OCI-LY1 (cell line): Measurements from ENCODE around the gene TUFT1.

Experiments used
- H2AFZ ChIP-seq: fragments of 200-600 bp; sonication (generic), shearing (Covaris generic); 2 replicates; pipeline ENCODE4 v1.6.0; 2014; ENCODE audit warnings: antibody characterized with exemption, mild to moderate bottlenecking, low read length
- H3F3A ChIP-seq: fragments of 200-600 bp; sonication (generic), shearing (Covaris generic); 2 replicates; pipeline ENCODE4 v1.6.0; 2014; ENCODE audit warnings: mild to moderate bottlenecking, antibody characterized with exemption, low read length, moderate library complexity; ENCODE audit not compliant: insufficient read depth
- H3K27ac ChIP-seq: fragments of 200-600 bp; sonication (generic); 2 replicates; pipeline ENCODE4 v1.5.1; 2014; ENCODE audit warnings: low read length, mixed run types, mild to moderate bottlenecking, low read depth; ENCODE audit not compliant: poor library complexity, severe bottlenecking
- H3K27me3 ChIP-seq: fragments of 200-600 bp; sonication (generic); 2 replicates; pipeline ENCODE4 v1.6.0; 2014; ENCODE audit warnings: antibody characterized with exemption, mild to moderate bottlenecking, low read length, moderate library complexity; ENCODE audit not compliant: insufficient read depth
- H3K36me3 ChIP-seq: fragments of 200-600 bp; sonication (generic); 2 replicates; pipeline ENCODE4 v1.6.1; 2014; ENCODE audit warnings: mild to moderate bottlenecking, antibody characterized with exemption, low read length, moderate library complexity, mixed read lengths; ENCODE audit not compliant: insufficient read depth
- H3K4me1 ChIP-seq: fragments of 200-600 bp; sonication (generic); 2 replicates; pipeline ENCODE4 v1.5.1; 2014; ENCODE audit warnings: mild to moderate bottlenecking, low read length, moderate library complexity; ENCODE audit not compliant: insufficient read depth, severe bottlenecking
- H3K4me2 ChIP-seq: fragments of 200-600 bp; sonication (generic), shearing (Covaris generic); 2 replicates; pipeline ENCODE4 v1.6.1; 2014; ENCODE audit warnings: low read length
- H3K4me3 ChIP-seq: fragments of 200-600 bp; sonication (generic); 2 replicates; pipeline ENCODE4 v1.5.1; 2014; ENCODE audit warnings: low read length, low read depth, mild to moderate bottlenecking, mixed read lengths; ENCODE audit not compliant: poor library complexity, severe bottlenecking
- H3K79me2 ChIP-seq: fragments of 200-600 bp; shearing (Covaris generic); 2 replicates; pipeline ENCODE4 v1.6.1; 2016; ENCODE audit warnings: mixed run types, low read length, mixed read lengths; ENCODE audit not compliant: insufficient read depth
- H3K9ac ChIP-seq: fragments of 200-600 bp; sonication (generic), shearing (Covaris generic); 2 replicates; pipeline ENCODE4 v1.6.1; 2014; ENCODE audit warnings: mild to moderate bottlenecking, low read length, mixed read lengths
- H3K9me2 ChIP-seq: fragments of 200-600 bp; sonication (generic), shearing (Covaris generic); 2 replicates; pipeline ENCODE4 v1.6.1; 2014; ENCODE audit warnings: low read depth, mild to moderate bottlenecking, low read length, mixed read lengths
- H3K9me3 ChIP-seq: fragments of 200-600 bp; shearing (Covaris generic); 2 replicates; pipeline ENCODE4 v1.6.1; 2014; ENCODE audit warnings: low read length, mixed read lengths
- H4K20me1 ChIP-seq: fragments of 200-600 bp; sonication (generic), shearing (Covaris generic); 2 replicates; pipeline ENCODE4 v1.6.0; 2016; ENCODE audit warnings: mild to moderate bottlenecking, low read length; ENCODE audit not compliant: insufficient read depth
- EZH2 ChIP-seq: fragments of 200-600 bp; sonication (generic), shearing (Covaris generic); IDR thresholded peaks from 2 replicates; pipeline ENCODE4 v1.8.0; 2017; ENCODE audit warnings: borderline replicate concordance, mixed run types, mild to moderate bottlenecking, antibody characterized with exemption, low read length, moderate library complexity, mixed read lengths
- TF ChIP-seq, protein P1 (sequence below): fragments of 200-600 bp; sonication (generic), shearing (Covaris generic); IDR thresholded peaks from 2 replicates; pipeline ENCODE4 v1.5.1; 2017; ENCODE audit warnings: mild to moderate bottlenecking, antibody characterized with exemption, low read length, moderate library complexity, mixed read lengths

TUFT1 gene

DNA sequence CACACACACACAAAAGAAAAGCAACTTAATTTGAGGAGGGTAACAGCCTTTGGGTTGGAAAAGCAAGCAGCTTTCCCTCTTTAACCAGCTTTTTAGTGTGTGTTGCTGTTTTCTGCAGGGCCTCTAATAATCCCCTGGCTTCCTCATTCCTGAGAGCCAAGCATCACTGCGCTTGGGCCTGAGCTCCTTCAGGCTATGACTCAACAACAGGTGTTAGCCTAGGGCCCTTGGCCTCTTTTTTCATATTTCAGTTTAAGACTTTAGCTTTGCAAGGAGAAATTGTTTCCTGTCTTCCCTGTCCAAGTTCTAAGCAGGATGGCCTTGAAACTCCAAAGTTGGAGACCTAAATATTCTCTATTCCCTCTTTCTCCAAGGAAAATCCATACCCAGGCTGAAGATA, 45.5 kb downstream of the TUFT1 start:
- Histone ChIP-seq H3K4me3 (no peak overlapping the region), H3K4me2 (no peak overlapping the region), H3K9me2 (no peaks in the 10 kb centered on the region), H3F3A (no peaks in the 10 kb centered on the region), H3K27ac (no peak overlapping the region), H3K9me3 (no peaks in the 10 kb centered on the region), H4K20me1 (no peaks in the 10 kb centered on the region), H3K9ac (no peak overlapping the region), H3K79me2 (no peaks in the 10 kb centered on the region), H2AFZ (no peak overlapping the region), H3K4me1 (no peaks in the 10 kb centered on the region), H3K36me3 (no peaks in the 10 kb centered on the region; the same call in 1 of the 2 replicates), H3K27me3 (no peaks in the 10 kb centered on the region)
- no peak for TF ChIP-seq EZH2
- TF ChIP-seq, protein P1, sequence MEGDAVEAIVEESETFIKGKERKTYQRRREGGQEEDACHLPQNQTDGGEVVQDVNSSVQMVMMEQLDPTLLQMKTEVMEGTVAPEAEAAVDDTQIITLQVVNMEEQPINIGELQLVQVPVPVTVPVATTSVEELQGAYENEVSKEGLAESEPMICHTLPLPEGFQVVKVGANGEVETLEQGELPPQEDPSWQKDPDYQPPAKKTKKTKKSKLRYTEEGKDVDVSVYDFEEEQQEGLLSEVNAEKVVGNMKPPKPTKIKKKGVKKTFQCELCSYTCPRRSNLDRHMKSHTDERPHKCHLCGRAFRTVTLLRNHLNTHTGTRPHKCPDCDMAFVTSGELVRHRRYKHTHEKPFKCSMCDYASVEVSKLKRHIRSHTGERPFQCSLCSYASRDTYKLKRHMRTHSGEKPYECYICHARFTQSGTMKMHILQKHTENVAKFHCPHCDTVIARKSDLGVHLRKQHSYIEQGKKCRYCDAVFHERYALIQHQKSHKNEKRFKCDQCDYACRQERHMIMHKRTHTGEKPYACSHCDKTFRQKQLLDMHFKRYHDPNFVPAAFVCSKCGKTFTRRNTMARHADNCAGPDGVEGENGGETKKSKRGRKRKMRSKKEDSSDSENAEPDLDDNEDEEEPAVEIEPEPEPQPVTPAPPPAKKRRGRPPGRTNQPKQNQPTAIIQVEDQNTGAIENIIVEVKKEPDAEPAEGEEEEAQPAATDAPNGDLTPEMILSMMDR = no peak

DNA sequence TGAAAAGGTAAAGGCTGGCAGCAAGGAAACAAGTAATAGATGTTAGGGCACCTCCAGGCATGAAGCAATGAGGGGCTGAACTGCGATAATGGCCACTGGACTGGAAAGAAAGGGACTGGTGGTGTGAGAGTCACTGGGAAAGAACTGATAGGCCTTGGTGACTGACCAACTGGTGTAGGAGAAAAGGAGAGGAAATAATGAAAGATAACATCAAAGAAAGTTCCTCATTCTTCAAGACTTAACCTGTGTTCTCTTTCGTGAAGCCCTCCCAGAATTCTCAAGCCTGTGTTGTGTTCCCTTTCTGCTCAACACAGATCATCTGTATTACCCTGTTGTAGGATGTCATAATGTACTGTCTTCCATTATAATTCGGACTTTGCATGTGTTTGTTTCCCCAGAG, 50.9 kb downstream of the TUFT1 start:
- H3K4me2 ChIP-seq = no peak overlapping the region

DNA sequence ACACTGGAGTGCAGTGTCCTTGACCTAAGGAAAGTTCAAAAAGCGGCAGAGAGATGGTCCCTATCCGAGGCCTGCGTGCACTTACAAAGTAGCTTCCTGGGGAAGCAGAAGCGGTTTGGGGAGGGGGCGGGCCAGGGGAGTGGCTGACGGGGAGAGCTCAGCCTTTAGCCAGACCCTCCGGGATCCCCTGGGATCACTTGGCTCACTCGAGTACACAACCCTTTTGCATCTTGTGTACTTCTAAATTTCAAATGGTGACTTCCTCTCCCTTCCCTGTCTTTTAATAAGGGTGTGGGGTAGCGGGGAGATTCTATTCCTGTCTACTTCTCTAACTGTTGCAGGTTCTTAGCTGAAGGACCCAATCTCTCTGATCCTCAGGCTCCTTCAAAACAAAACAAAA, 53.6 kb downstream of the TUFT1 start:
- peaks cover 6% of the 10 kb centered on the region; the same call in 1 of the 2 replicates for H3K9me3 ChIP-seq
- H3K79me2 ChIP-seq = no peaks in the 10 kb centered on the region
- no peak overlapping the region for H3K27ac ChIP-seq
- H3F3A ChIP-seq = no peaks in the 10 kb centered on the region
- H3K9ac ChIP-seq = no peak overlapping the region
- no peak overlapping the region for H2AFZ ChIP-seq
- H3K4me2 ChIP-seq = peak overlapping the region; percentile 46; the same call in 1 of the 2 replicates
- H3K4me1 ChIP-seq = peaks cover 5% of the 10 kb centered on the region
- no peaks in the 10 kb centered on the region; the same call in 1 of the 2 replicates for H3K36me3 ChIP-seq
- H3K27me3 ChIP-seq = no peaks in the 10 kb centered on the region; the same call in 1 of the 2 replicates
- peak overlapping the region; percentile 20 for H3K4me3 ChIP-seq
- no peaks in the 10 kb centered on the region for H3K9me2 ChIP-seq
- TF ChIP-seq, protein P1 = no peak
- no peak for TF ChIP-seq EZH2
- H4K20me1 ChIP-seq = no peaks in the 10 kb centered on the region

More for the DNA sequence above, 50.9 kb downstream of the TUFT1 start:
- H2AFZ ChIP-seq = no peak overlapping the region
- H3K27me3 ChIP-seq = no peaks in the 10 kb centered on the region; the same call in 1 of the 2 replicates
- no peak overlapping the region for H3K9ac ChIP-seq
- H3K4me1 ChIP-seq = peaks cover 5% of the 10 kb centered on the region
- H3K9me3 ChIP-seq = peaks cover 6% of the 10 kb centered on the region; the same call in 1 of the 2 replicates
- no peaks in the 10 kb centered on the region for H3K79me2 ChIP-seq
- TF ChIP-seq EZH2 = no peak
- TF ChIP-seq, protein P1 = no peak
- H4K20me1 ChIP-seq = no peaks in the 10 kb centered on the region
- H3K4me3 ChIP-seq = no peak overlapping the region
- H3K36me3 ChIP-seq = no peaks in the 10 kb centered on the region; the same call in 1 of the 2 replicates
- no peaks in the 10 kb centered on the region for H3F3A ChIP-seq
- H3K9me2 ChIP-seq = no peaks in the 10 kb centered on the region
- H3K27ac ChIP-seq = no peak overlapping the region
